Measurements from ENCODE around the gene ZNF319. TPM values are rescaled to one million over a fixed set of nuclear protein-coding genes. Genes with fewer than 3 reads are reported as not detected.

Gene ZNF319
- total RNA-seq, 1 donor from 2014 or later, result 11.5 TPM

- H3K27ac Mint-ChIP-seq (ENCODE audit: unreplicated experiment), result peak overlapping the region; percentile 62
- peaks cover 55% of the 10 kb centered on the region for H3K27me3 Mint-ChIP-seq (ENCODE audit: low read depth, unreplicated experiment)
- TF ChIP-seq, protein P1, sequence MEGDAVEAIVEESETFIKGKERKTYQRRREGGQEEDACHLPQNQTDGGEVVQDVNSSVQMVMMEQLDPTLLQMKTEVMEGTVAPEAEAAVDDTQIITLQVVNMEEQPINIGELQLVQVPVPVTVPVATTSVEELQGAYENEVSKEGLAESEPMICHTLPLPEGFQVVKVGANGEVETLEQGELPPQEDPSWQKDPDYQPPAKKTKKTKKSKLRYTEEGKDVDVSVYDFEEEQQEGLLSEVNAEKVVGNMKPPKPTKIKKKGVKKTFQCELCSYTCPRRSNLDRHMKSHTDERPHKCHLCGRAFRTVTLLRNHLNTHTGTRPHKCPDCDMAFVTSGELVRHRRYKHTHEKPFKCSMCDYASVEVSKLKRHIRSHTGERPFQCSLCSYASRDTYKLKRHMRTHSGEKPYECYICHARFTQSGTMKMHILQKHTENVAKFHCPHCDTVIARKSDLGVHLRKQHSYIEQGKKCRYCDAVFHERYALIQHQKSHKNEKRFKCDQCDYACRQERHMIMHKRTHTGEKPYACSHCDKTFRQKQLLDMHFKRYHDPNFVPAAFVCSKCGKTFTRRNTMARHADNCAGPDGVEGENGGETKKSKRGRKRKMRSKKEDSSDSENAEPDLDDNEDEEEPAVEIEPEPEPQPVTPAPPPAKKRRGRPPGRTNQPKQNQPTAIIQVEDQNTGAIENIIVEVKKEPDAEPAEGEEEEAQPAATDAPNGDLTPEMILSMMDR (IDR thresholded peaks at IDR 0.05; ENCODE audit: insufficient read depth, low read depth, low read length), result no peak
- no peak for TF ChIP-seq EZH2 (IDR thresholded peaks at IDR 0.05; ENCODE audit: insufficient read depth, low read length)
These were observed 41.9 kb downstream of the ZNF319 start for GRCh38 chr16:57958544-57958943.

DNA sequence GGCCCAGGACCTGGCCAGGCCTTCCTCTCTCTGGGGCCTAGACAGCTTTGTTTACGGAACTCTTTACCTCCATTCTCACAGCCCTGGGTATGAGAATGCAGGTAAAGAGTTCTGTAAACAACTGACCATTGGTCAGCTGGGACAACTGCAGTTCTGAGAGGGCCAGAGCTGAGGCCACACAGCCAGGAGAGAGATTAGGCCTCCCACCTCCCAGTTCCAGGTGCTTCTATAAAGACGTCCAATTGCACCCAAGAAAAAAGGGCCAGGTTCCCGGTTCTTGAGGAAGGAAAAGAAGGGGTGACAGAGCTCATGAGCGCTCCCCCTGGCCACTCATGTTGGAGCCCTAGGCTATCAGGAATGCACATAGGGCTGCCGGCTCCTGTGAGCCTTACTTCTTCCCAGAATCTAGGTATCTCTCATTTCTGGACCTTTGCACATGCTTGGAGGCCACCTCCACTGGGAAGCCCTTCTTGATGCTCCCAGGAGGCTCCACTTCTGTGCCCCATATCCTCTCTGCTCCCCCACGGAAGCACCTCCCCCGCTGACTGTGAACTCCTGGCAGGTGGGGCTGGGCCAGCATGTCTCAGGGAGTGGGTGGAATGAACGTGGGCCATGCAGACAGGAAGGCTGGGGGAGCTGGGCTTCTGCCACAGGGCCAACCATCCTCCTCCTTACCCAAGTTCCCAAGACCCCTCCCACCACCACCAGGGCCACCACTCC is 42.6 kb downstream of the ZNF319 start:
- H3K79me2 ChIP-seq (ENCODE audit: insufficient read depth, low read length), result no peaks in the 10 kb centered on the region
- no peak overlapping the region for H2AFZ ChIP-seq (ENCODE audit: low read depth, low read length)
- TF ChIP-seq, protein P1 (IDR thresholded peaks at IDR 0.05; ENCODE audit: insufficient read depth, low read depth, low read length), result no peak
- TF ChIP-seq EZH2 (IDR thresholded peaks at IDR 0.05; ENCODE audit: insufficient read depth, low read length), result no peak
- H3K27ac Mint-ChIP-seq (ENCODE audit: unreplicated experiment), result no peak overlapping the region
- peaks cover 1% of the 10 kb centered on the region for H3K36me3 Mint-ChIP-seq (ENCODE audit: low read depth, unreplicated experiment)
- H3K9me3 ChIP-seq (ENCODE audit: insufficient read depth, low read depth, low read length), result no peaks in the 10 kb centered on the region
- no peaks in the 10 kb centered on the region for H3K36me3 ChIP-seq (ENCODE audit: insufficient read depth, low read length)
- H3K9me3 Mint-ChIP-seq (ENCODE audit: unreplicated experiment), result no peaks in the 10 kb centered on the region
- H3K27me3 ChIP-seq (ENCODE audit: insufficient read depth, low read length), result peaks cover 2% of the 10 kb centered on the region
- H4K20me1 ChIP-seq (ENCODE audit: insufficient read depth, low read length), result no peaks in the 10 kb centered on the region
- DNase-seq (ENCODE audit: low read depth) (no peak), FAIRE-seq (no peak)
- no peak overlapping the region for H3K4me3 Mint-ChIP-seq (ENCODE audit: unreplicated experiment)
- H3K9ac ChIP-seq (ENCODE audit: low read length), result no peak overlapping the region
- no peaks in the 10 kb centered on the region for H3K4me1 ChIP-seq (ENCODE audit: insufficient read depth, low read length)
- H3K4me2 ChIP-seq (ENCODE audit: low read length), result no peak overlapping the region
- H3K4me1 Mint-ChIP-seq (ENCODE audit: low read depth, unreplicated experiment), result no peaks in the 10 kb centered on the region
- no peak overlapping the region for H3K4me3 ChIP-seq (ENCODE audit: insufficient read depth, low read depth, low read length)
- peaks cover 50% of the 10 kb centered on the region for H3K27me3 Mint-ChIP-seq (ENCODE audit: low read depth, unreplicated experiment)
- H3K27ac ChIP-seq (ENCODE audit: low read depth, low read length), result no peak overlapping the region

More at GRCh38 chr16:57958544-57958943, 41.9 kb downstream of the ZNF319 start:
- Histone ChIP-seq H3K27me3 (ENCODE audit: insufficient read depth, low read length) (peaks cover 5% of the 10 kb centered on the region), H3K4me2 (ENCODE audit: low read length) (no peak overlapping the region), H3K9me3 (ENCODE audit: insufficient read depth, low read depth, low read length) (no peaks in the 10 kb centered on the region), H2AFZ (ENCODE audit: low read depth, low read length) (no peak overlapping the region), H4K20me1 (ENCODE audit: insufficient read depth, low read length) (no peaks in the 10 kb centered on the region), H3K4me1 (ENCODE audit: insufficient read depth, low read length) (no peaks in the 10 kb centered on the region), H3K36me3 (ENCODE audit: insufficient read depth, low read length) (no peaks in the 10 kb centered on the region), H3K79me2 (ENCODE audit: insufficient read depth, low read length) (no peaks in the 10 kb centered on the region), H3K27ac (ENCODE audit: low read depth, low read length) (no peak overlapping the region), H3K9ac (ENCODE audit: low read length) (no peak overlapping the region), H3K4me3 (ENCODE audit: insufficient read depth, low read depth, low read length) (no peak overlapping the region)
- Mint-ChIP-seq H3K36me3 (ENCODE audit: low read depth, unreplicated experiment) (peaks cover 1% of the 10 kb centered on the region), H3K9me3 (ENCODE audit: unreplicated experiment) (no peaks in the 10 kb centered on the region), H3K4me1 (ENCODE audit: low read depth, unreplicated experiment) (no peaks in the 10 kb centered on the region), H3K4me3 (ENCODE audit: unreplicated experiment) (no peak overlapping the region)
- no peak for DNase-seq (ENCODE audit: low read depth)
- FAIRE-seq, result no peak

Measured in astrocyte (in vitro differentiated cells and primary cell).